Esophagus squamous epithelium (tissue), 5 donors: ENCODE data around the gene CDH18. TPM values are rescaled to one million over a fixed set of nuclear protein-coding genes. Genes with fewer than 3 reads are reported as not detected.
A peak's percentile ranks its signal among the peaks of the same experiment; 100 is the strongest.

Experiments used
- DNase-seq: peaks from one replicate; lab custom pipeline; 2025; lab: John Stamatoyannopoulos, UW
- H3K27ac ChIP-seq, 4 donors: fragments of 200-600 bp; sonication (generic); one replicate each; pipeline ENCODE4 v1.5.1; 2016 to 2019; ENCODE audit warnings: mild to moderate bottlenecking in 1 of 4
- H3K27me3 ChIP-seq, 4 donors: fragments of 200-600 bp; sonication (generic); 1 replicate in 3 of 4; 2 replicates in 1 of 4; pipeline versions ENCODE4 v1.5.1 to v1.6.0; 2017 to 2021; ENCODE audit warnings: antibody characterized with exemption in 1 of 4
- H3K36me3 ChIP-seq, 3 donors: fragments of 200-600 bp; sonication (generic); one replicate each; pipeline ENCODE4 v1.5.1; 2016 to 2019
- H3K4me1 ChIP-seq, 3 donors: fragments of 200-600 bp; sonication (generic); one replicate each; pipeline ENCODE4 v1.5.1; 2017 to 2019
- H3K4me3 ChIP-seq, 4 donors: fragments of 200-600 bp; sonication (generic); 1 replicate in 3 of 4; 2 replicates in 1 of 4; pipeline ENCODE4 v1.5.1; 2016 to 2019; ENCODE audit warnings: mild to moderate bottlenecking in 2 of 4, moderate library complexity in 1 of 4
- H3K9me3 ChIP-seq, 3 donors: fragments of 200-600 bp; sonication (generic); one replicate each; pipeline ENCODE4 v1.5.1; 2016 to 2019
- POLR2A ChIP-seq, 4 donors: fragments of 450-650 bp; IDR thresholded peaks; one replicate each; pipeline ENCODE4 v1.6.1; 2017; ENCODE audit warnings: antibody characterized with exemption in 4 of 4, mild to moderate bottlenecking in 4 of 4, moderate library complexity in 3 of 4
- WGBS, 2 donors: methylation state at CpG; one replicate each; pipeline ENCODE4 v1.1.5; 2018; 5-methylcytosine and 5-hydroxymethylcytosine counted together
- intact Hi-C: fragments of 100-400 bp; cut with DNase I; formaldehyde crosslinking; loops from one replicate; pipeline ENCODE4 v1.15.0; 2022
- total RNA-seq, 4 donors: library from RNA; depleted of rRNA; stranded (reverse); fragments of >200 nt; gene quantifications; one replicate each; pipeline ENCODE4 v1.1.0, GENCODE V29; 2016
- TF ChIP-seq, protein P1 (sequence below), 6 experiments: fragments of 450-650 bp in 4 of 6; fragments of 200-600 bp in 2 of 6; sonication (generic) in 2 of 6; IDR thresholded peaks; one replicate each; pipeline ENCODE4 v1.5.1; 2016 to 2019; ENCODE audit warnings: antibody characterized with exemption in 6 of 6, mild to moderate bottlenecking in 4 of 6, moderate library complexity in 4 of 6
- donor health status: DM: yes; HTN: yes; CAD: no.

The CDH18 gene
- total RNA-seq, 4 donors from 2014 or later: not detected

DNA sequence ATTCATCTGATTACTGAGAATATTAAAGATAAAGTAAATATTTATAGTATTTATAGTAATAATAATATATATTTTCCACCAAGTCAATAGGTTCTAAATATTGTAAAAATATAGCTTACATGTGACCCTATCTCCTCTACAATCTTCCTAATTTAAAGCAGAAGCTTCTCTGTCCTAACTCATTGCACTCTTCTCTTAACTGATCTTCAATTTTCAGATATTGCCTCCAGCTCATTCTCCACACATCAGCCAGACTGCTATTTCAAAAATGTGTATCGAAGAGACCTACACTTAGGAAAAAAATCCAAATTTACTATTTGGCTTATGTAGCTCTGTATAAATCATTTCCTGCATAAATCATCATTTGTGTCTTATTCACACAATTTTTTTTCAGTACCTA, 47.8 kb downstream of the CDH18 start:
- no peak overlapping the region for H3K4me3 ChIP-seq
- H3K9me3 ChIP-seq: no peaks in the 10 kb centered on the region
- no peak overlapping the region for H3K27ac ChIP-seq
- no peak for TF ChIP-seq POLR2A (IDR thresholded peaks at IDR 0.05)
- TF ChIP-seq, protein P1, sequence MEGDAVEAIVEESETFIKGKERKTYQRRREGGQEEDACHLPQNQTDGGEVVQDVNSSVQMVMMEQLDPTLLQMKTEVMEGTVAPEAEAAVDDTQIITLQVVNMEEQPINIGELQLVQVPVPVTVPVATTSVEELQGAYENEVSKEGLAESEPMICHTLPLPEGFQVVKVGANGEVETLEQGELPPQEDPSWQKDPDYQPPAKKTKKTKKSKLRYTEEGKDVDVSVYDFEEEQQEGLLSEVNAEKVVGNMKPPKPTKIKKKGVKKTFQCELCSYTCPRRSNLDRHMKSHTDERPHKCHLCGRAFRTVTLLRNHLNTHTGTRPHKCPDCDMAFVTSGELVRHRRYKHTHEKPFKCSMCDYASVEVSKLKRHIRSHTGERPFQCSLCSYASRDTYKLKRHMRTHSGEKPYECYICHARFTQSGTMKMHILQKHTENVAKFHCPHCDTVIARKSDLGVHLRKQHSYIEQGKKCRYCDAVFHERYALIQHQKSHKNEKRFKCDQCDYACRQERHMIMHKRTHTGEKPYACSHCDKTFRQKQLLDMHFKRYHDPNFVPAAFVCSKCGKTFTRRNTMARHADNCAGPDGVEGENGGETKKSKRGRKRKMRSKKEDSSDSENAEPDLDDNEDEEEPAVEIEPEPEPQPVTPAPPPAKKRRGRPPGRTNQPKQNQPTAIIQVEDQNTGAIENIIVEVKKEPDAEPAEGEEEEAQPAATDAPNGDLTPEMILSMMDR (IDR thresholded peaks at IDR 0.05): no peak
- H3K4me1 ChIP-seq: no peaks in the 10 kb centered on the region
- intact Hi-C loops: no loop called here
- 54 to 74% methylated on average over 1 of the region's 1 CpG for WGBS, 2 donors
- H3K36me3 ChIP-seq: no peaks in the 10 kb centered on the region
- H3K27me3 ChIP-seq: no peaks in the 10 kb centered on the region
- DNase-seq: no peak

DNA sequence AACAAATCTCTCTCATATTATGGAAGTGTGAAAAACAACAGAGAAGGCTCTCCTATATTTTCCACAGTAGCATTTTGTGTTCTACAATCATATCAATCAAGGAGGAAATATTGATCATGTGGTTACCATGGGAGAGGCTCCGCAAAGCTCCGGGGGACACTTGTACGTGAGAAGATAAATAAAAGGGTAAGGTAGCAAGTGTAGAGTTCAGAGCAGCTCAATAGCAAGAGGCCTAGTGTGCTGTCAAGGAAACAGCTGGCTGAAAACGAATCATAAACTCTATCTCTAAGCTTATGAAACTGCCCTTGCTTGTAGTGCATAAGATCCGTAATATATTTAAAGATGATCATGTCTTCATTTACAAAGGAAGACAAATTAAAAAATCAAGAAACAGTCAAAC, 57.5 kb downstream of the CDH18 start:
- WGBS, 2 donors: 63 to 64% methylated on average over 5 of the region's 5 CpGs
- no peak overlapping the region for H3K27ac ChIP-seq
- H3K4me1 ChIP-seq: peaks cover 0 to 18% (median 0%) of the 10 kb centered on the region in 3 donors
- intact Hi-C loops: no loop called here
- TF ChIP-seq, protein P1 (IDR thresholded peaks at IDR 0.05): no peak
- no peak for TF ChIP-seq POLR2A (IDR thresholded peaks at IDR 0.05)
- no peak overlapping the region for H3K4me3 ChIP-seq
- H3K9me3 ChIP-seq: no peaks in the 10 kb centered on the region
- no peak for DNase-seq
- H3K36me3 ChIP-seq: no peaks in the 10 kb centered on the region
- no peaks in the 10 kb centered on the region for H3K27me3 ChIP-seq

DNA sequence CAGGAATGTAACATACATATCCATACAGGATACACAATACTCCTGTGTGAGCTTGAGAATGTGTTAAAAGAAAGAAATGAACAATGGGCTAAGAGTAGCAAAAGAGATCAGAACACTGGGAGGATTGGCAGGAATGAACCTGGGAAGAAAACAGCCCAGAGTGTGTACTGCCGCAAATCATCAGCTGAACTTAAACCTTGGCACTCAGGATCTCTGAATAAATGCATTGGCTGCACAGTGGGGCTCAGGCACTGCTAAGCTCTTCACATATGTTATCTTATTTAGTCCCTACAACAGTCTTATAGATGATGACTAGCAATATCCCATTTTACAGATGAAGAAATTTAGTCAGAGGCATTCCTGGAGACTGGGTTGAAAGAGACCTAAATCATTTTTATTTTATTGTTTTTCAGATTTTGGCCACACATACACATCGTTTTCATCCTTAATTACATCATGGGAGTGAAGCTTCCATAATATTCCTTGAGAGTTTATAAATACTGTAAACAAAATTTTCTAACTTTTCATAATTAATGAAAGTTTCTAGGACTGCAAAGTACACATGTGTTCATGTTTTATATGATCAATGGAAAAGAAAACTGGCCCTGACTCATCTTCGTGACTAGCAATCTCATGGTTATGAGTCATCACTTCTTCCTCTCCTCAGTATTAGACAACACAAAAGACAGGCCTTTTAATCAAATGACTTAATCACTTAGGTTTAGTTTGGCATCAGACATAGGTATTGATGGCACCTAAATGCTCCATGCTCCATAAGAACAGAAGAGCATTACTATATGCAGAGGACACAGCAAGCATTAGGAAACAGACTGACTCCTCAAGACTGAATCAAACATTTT, 59.2 kb downstream of the CDH18 start:
- Histone ChIP-seq H3K27ac (peak overlapping the region in 2 of 4 donors; percentile 10 to 18), H3K4me3 (no peak overlapping the region), H3K27me3 (no peaks in the 10 kb centered on the region), H3K36me3 (no peaks in the 10 kb centered on the region), H3K4me1 (peaks cover 0 to 18% (median 0%) of the 10 kb centered on the region in 3 donors), H3K9me3 (no peaks in the 10 kb centered on the region)
- WGBS, 2 donors: 24 to 44% methylated on average over 3 of the region's 3 CpGs
- TF ChIP-seq, protein P1 (IDR thresholded peaks at IDR 0.05): no peak
- TF ChIP-seq POLR2A (IDR thresholded peaks at IDR 0.05): no peak
- intact Hi-C loops: no loop called here
- no peak for DNase-seq

DNA sequence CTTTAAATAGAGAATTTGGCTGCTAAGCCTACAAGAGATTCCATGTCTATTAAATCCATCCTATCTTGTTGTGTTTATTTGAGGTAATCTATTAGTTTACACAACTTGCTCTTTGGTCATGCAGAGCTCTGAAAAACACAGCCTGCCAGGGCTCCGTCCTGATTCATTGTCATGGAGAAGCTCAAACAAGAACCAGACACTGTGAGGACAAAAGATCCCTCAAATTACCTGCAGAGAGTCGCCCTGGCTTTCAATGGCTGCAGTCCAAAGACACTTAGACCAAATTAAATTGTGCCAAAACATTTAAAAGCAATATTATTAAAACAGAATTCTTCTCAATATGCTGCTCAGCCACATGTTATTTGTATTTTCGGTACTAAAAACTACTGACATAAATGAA, 60.1 kb downstream of the CDH18 start:
- H3K4me1 ChIP-seq: peaks cover 0 to 18% (median 0%) of the 10 kb centered on the region in 3 donors
- DNase-seq: no peak
- no peaks in the 10 kb centered on the region for H3K27me3 ChIP-seq
- no peak overlapping the region for H3K27ac ChIP-seq
- intact Hi-C loops: no loop called here
- WGBS, 2 donors: 37 to 40% methylated on average over 3 of the region's 3 CpGs
- H3K9me3 ChIP-seq: no peaks in the 10 kb centered on the region
- no peaks in the 10 kb centered on the region for H3K36me3 ChIP-seq
- H3K4me3 ChIP-seq: no peak overlapping the region
- no peak for TF ChIP-seq POLR2A (IDR thresholded peaks at IDR 0.05)
- TF ChIP-seq, protein P1 (IDR thresholded peaks at IDR 0.05): no peak

DNA sequence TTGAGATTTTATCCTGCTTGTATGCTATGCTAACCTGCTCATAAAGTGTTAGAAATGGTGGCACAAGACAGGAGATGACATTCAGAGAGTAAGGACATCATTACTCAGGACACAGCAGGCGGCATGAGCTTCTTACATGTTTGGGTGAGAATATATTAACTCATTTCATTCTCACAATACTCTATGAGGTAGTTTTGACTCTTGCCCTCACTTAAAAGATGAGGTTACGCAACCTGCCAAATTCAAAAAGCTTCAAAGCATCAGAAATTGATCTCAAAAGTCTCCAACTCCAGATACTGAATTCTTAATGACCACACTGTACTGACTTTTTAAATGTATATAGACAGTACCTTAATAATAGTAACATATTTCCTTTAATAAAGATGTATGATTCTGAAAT, 60.8 kb downstream of the CDH18 start:
- TF ChIP-seq POLR2A (IDR thresholded peaks at IDR 0.05): no peak
- TF ChIP-seq, protein P1 (IDR thresholded peaks at IDR 0.05): no peak
- H3K4me3 ChIP-seq: no peak overlapping the region
- no peaks in the 10 kb centered on the region for H3K27me3 ChIP-seq
- intact Hi-C loops: no loop called here
- DNase-seq: no peak
- peaks cover 0 to 18% (median 0%) of the 10 kb centered on the region in 3 donors for H3K4me1 ChIP-seq
- WGBS, 2 donors: 43 to 53% methylated on average over 2 of the region's 2 CpGs
- no peaks in the 10 kb centered on the region for H3K36me3 ChIP-seq
- H3K9me3 ChIP-seq: no peaks in the 10 kb centered on the region
- no peak overlapping the region for H3K27ac ChIP-seq
